Endothelial cell of umbilical vein (primary cell): Measurements from ENCODE around the gene NTF4.

Experiments used
- POLR2A ChIP-seq: IDR thresholded peaks from 2 replicates; pipeline ENCODE4 v1.6.1; 2012; ENCODE audit warnings: low read depth, mild to moderate bottlenecking, control low read depth, low read length
- POLR2AphosphoS5 ChIP-seq: IDR thresholded peaks from 2 replicates; pipeline ENCODE4 v1.6.1; 2012; ENCODE audit warnings: low read depth, mild to moderate bottlenecking, control low read depth, low read length, moderate library complexity; ENCODE audit not compliant: insufficient read depth

- TF ChIP-seq POLR2A (no peak), POLR2AphosphoS5 (no peak)
Measured at GRCh38 chr19:49101160-49101559, 36.5 kb upstream of the NTF4 start.
